ENCODE measurements around the gene PIP5K1C. TPM values are rescaled to one million over a fixed set of nuclear protein-coding genes. Genes with fewer than 3 reads are reported as not detected.

PIP5K1C gene
- total RNA-seq, 2 donors from 2014 or later: 31.3 to 45.8 TPM

DNA sequence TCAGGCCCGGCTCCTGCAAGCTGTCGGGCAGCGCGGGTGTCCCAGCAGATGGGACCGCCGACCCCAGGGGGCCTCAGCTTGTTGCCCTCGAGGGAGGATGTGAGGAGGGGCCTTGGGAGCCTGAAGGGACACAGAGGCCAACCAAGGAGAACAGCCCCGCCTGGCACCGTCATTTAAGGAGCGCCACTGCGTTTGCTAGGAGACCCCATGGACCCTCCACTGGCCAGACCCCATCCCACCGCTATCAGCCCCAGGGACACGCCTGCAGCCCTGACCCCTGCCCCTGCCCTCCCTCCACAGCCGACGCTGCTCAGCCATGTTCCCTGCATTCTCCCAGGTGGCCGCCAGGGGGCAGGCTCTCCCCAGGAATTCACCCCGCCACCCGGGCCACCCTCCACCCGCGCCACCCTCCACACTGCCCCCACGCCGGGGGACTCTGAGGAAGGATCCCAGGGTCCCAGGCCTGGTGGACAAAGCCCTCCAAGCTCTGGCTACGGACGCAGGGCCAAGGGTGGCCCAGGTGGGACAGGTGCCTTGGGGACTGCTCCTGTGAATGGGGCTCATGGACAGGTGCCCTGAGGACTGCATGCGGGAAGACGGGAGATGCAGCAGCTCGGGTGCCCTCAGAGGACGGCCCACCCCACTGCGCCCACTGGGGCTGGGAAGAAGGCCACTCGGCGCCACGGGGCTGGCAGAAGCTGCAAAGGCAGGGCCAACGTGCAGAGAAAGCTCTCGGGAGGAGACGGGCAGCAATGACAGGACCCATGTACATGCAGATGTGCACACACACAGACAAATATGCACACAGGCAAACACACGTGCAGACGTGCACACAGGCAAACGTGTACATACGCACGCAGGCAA, 34.4 kb downstream of the PIP5K1C start:
- TF ChIP-seq, protein P1, sequence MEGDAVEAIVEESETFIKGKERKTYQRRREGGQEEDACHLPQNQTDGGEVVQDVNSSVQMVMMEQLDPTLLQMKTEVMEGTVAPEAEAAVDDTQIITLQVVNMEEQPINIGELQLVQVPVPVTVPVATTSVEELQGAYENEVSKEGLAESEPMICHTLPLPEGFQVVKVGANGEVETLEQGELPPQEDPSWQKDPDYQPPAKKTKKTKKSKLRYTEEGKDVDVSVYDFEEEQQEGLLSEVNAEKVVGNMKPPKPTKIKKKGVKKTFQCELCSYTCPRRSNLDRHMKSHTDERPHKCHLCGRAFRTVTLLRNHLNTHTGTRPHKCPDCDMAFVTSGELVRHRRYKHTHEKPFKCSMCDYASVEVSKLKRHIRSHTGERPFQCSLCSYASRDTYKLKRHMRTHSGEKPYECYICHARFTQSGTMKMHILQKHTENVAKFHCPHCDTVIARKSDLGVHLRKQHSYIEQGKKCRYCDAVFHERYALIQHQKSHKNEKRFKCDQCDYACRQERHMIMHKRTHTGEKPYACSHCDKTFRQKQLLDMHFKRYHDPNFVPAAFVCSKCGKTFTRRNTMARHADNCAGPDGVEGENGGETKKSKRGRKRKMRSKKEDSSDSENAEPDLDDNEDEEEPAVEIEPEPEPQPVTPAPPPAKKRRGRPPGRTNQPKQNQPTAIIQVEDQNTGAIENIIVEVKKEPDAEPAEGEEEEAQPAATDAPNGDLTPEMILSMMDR (IDR thresholded peaks at IDR 0.05): peak; percentile 93 to 98
- Histone ChIP-seq H3K27me3 (no peaks in the 10 kb centered on the region), H3K27ac (peak overlapping the region in 1 of 2 donors; percentile 42), H3K36me3 (peaks cover 51% of the 10 kb centered on the region), H3K9me3 (no peaks in the 10 kb centered on the region), H3K4me1 (peaks cover 0 to 52% of the 10 kb centered on the region in 2 donors), H3K4me3 (no peak overlapping the region)
- peak; percentile 72 for DNase-seq (ENCODE audit: low spot score)

DNA sequence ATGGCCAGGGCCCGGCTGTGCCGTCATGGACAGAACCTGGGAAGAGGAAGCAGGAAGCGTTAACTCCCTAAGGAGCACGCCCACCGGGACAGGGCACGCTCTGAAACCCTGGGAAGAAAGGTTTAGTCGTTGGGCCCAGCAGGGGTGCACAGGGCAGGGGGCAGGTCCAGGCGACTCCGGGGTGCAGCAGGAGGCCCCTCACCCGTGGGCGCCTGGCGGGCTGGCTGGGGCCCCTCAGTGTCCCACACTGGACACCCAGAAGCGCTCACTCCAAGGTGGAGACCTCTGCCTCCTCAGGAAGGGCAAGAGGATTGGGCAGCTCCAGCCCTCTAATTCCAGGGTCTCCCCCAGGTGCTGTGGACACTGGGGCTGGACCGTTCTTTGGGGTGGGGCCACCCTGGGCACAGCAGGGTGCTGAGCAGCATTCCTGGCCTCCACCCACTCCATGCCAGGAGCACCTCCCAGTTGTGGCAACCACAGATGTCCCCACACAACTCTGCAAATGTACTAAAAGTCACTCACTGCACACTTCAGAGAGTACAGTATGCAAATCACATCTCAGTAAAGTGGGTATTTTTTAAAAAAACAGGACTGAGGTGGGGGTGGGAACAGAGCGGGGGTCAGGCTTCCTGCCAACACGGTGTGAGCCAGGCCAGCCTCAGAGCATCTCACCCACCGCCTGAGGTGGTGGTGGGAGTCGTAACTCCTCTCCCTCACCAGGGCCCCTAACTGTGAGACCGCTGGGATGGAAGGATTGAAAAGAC, 35.2 kb downstream of the PIP5K1C start:
- peaks cover 57% of the 10 kb centered on the region for H3K36me3 ChIP-seq

DNA sequence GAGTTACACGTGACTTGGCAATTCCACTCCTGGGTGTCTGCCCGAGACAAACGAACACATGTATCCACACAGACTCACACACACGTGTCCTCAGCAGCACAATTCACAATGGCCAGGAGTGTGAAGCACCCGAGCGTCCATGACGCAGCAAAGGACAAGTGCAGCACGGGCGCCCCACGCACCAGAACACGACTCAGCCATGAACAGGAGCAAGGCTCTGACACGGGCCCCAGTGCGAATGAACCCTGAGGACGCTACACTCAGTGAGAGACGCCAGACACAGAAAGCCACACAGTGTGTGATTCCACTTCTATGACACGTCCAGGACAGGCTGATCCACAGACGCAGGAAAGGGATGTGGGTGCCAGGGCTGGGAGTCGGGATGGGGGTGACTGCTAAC, 36.4 kb downstream of the PIP5K1C start:
- H3K9me3 ChIP-seq: no peaks in the 10 kb centered on the region
- DNase-seq (ENCODE audit: low spot score): no peak
- no peaks in the 10 kb centered on the region for H3K27me3 ChIP-seq

More for the DNA sequence above, 35.2 kb downstream of the PIP5K1C start:
- Histone ChIP-seq H3K4me3 (no peak overlapping the region), H3K9me3 (no peaks in the 10 kb centered on the region), H3K4me1 (peaks cover 0 to 44% of the 10 kb centered on the region in 2 donors), H3K27me3 (no peaks in the 10 kb centered on the region), H3K27ac (peak overlapping the region in 1 of 2 donors; percentile 42)
- DNase-seq (ENCODE audit: low spot score): no peak
- TF ChIP-seq, protein P1 (IDR thresholded peaks at IDR 0.05): no peak

DNA sequence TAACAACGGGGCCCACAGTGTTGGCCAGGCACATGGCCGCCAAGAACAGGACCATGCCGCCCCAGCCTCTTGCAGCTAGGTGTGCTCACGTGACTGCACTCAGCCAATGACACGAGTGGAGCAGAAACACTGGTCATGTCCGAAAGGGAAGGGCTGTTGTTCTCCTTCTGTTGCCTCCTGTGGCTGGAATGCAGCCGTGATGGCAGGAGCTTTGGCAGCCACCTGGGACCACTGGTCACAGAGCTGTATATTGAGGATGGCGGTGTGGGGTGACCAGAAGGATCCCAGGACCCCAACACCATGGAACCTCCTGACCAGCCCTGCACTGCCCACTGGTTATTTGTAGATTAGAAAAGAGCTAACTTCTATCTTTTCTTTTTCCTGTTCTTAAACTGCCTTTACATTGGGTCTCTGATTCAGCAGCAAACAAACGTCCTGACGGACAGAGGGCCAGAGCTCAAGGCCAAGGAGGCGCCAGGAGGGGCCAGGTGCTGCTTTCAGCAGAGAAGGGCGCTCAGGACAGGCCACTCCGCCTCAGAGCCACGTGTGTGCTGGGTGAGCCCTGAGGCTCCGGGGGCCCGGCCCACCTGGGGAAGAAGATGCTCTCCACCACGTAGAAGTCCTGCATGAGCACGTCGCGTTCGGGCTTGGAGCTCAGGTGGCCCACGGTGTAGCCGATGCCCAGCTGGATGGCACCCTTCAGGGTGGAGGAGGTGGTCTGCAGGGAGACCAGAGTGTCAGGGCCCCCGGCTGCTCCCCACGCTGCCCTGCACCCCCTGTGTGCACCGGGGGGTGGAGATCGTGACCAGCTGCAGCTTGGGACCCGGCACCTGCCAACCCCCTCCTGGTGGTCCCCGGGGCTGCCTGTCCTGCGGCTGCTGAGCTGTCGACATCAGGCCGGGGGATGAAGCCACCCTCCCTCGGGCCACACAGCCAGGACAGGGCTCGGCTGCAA, 38.7 kb downstream of the PIP5K1C start:
- no peak overlapping the region for H3K4me3 ChIP-seq
- peaks cover 70% of the 10 kb centered on the region for H3K36me3 ChIP-seq
- TF ChIP-seq, protein P1 (IDR thresholded peaks at IDR 0.05): no peak
- no peaks in the 10 kb centered on the region for H3K27me3 ChIP-seq
- no peak for DNase-seq (ENCODE audit: low spot score)
- peaks cover 0 to 10% of the 10 kb centered on the region in 2 donors for H3K4me1 ChIP-seq
- no peaks in the 10 kb centered on the region for H3K9me3 ChIP-seq
- no peak overlapping the region for H3K27ac ChIP-seq

More for the DNA sequence above, 36.4 kb downstream of the PIP5K1C start:
- Histone ChIP-seq H3K27ac (no peak overlapping the region), H3K4me1 (peaks cover 0 to 31% of the 10 kb centered on the region in 2 donors), H3K36me3 (peaks cover 67% of the 10 kb centered on the region), H3K4me3 (no peak overlapping the region)
- TF ChIP-seq, protein P1 (IDR thresholded peaks at IDR 0.05): no peak

Data from right atrium auricular region (tissue), 2 donors.